Activated T-helper 1 cell treated with Interleukin-2 at 50 U/mL for 16 hours (primary cell): ENCODE data around the gene MADCAM1.

ENCODE experiments used
- DNase-seq: peaks from one replicate; pipeline ENCODE4 v3.0.0-alpha.2; 2020; ENCODE audit warnings: low read depth

The MADCAM1 gene

DNA sequence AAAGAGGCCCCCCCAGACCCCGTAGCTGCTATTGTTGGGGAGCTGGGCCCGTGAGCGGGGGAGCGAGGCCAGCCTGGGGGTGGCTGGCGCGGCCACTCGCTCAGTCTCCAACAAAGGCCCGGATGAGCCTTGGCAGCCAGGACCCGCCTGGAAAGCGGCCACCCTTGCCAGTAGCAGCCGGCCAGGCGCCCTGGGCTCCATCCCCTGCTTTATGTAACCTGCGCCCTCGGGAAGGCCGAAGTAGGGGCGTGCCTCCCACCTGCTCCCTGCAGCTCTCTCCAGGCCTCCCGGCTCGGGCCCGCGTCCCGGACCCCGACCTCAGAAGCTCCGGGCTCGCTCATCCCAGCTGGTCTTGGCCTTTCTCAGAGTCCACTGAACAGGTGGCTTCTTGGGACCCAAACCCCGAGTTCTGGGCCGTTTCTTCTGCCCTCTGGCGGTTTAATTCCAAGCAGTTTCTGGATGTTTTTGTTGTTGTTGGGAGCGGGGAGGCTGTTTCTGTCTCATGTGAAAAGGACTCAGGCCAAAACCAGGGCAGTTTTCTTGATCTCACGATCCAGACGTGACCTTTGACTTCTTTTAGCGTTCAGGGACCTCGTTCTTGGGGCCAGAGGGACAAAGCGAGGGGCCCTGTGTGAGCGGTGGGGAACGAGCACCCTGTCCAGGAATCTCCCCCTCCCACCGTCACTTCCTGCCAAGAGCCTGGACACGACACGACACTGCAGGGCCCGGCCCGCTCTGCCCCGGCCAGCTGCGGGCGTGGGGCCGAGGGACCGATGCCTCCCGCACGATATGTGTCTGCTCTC lies 36.5 kb downstream of the MADCAM1 start:
- no peak for DNase-seq

DNA sequence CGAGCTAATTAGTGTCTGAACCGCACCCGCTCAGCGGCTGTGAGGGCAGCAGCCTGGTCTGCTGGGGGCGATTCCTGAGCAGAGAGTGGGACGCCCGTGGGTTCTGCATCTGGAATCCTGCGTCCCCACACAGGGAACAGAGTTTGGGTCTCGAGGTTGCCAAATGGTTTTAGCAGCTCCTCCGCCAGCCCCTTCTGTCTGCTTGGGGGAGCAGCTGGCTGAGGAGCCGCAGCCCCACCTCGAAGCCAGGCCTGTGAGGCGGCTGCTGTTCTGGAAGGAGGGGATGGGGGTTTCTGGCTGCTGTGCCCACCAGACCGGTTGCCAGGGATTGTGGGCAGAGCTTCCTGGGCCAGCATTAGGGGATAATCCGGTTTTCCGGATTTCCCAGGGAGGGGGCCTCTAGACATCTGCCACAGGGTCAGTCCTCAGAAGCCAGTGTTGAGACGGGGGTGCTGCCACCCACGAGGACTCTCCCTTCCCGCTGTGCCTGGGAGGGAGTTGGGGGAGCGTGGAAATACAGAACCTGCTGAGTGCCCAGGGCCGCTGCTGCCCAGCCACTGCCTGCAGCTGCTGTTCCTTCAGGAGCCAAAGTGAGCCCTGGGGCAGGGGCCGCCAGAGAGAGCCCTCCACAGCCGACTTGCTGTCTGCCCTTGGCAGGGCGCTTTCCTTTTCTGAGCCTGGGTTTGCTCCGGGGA lies 37.2 kb downstream of the MADCAM1 start:
- no peak for DNase-seq

DNA sequence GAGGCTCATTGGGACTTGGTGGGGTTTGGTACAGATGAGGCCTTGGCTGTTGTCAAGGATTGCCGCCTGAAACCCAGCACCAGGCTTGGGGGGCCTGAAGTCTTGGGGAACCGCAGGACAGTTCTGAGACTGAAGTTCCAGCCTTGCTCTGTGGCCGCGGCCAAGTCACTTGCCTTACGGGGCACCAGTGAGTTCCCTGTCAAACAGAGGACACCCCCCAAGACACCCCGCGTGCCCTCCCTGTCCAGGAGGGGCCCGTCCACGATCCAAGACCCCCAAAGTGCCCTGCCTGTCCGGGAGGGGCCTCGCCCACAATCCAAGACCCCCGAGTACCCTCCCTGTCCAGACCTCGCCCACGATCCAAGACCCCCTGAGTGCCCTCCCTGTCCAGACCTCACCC lies 37.8 kb downstream of the MADCAM1 start:
- DNase-seq = no peak

- no peak for DNase-seq
Observed at GRCh38 chr19:535017-535835, 38.9 kb downstream of the MADCAM1 start.

DNA sequence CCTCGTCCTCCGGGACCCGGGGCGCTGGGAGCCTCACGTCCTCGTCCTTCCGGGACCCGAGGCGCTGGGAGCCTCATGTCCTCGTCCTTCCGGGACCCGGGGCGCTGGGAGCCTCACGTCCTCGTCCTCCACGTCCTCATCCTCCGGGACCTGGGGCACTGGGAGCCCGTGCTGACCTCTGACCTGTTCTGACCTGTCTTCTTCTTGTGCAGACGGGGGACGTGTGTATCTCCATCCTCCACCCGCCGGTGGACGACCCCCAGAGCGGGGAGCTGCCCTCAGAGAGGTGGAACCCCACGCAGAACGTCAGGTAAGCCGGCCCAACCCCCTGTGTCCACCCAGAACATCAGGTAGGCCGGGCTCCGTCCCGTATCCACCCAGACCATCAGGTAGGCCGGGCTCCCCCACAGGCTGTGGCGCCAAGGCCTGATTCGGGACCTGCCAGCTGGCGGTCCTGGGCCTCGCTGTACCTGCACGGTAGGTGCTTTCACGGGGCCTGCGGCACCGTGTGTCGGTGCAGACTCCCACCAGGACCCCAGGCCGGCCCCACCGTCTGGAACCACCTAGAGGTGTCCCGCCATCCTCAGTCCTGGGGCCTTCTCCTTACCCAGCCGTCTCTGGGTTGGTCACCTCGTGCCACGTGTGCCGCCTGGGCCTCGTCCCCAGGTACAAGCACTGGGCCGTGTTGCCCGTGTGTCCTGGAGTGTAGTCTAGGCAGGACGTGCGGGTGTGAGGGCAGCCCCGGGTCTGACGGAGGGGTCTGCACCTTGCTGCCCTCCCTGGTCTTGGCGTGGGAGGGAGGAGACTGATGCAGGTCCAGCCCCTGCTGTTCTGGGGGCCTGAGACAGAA lies 40.0 kb downstream of the MADCAM1 start:
- DNase-seq = no peak

DNA sequence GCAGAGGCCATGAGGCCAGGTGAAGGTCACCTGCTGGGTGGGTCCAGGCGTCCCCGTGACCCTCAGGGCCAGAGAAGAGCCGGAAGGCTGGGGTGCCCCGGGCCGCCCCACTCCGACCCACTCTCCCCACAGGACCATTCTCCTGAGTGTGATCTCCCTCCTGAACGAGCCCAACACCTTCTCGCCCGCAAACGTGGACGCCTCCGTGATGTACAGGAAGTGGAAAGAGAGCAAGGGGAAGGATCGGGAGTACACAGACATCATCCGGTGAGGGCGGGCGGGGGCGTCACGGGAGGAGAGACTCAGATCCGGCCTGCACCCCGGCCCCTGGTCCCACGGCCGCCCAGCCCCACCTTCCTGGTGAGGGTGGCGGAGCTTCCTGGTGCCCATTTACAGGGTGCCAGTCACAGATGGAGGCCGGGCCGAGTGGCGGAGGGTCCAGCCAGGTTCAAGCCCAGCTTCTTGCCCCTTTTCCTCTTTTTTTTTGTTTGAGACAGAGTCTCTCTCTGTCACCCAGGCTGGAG lies 40.7 kb downstream of the MADCAM1 start:
- no peak for DNase-seq

GRCh38 chr19:538641-539428 lies 42.5 kb downstream of the MADCAM1 start:
- DNase-seq = no peak

DNA sequence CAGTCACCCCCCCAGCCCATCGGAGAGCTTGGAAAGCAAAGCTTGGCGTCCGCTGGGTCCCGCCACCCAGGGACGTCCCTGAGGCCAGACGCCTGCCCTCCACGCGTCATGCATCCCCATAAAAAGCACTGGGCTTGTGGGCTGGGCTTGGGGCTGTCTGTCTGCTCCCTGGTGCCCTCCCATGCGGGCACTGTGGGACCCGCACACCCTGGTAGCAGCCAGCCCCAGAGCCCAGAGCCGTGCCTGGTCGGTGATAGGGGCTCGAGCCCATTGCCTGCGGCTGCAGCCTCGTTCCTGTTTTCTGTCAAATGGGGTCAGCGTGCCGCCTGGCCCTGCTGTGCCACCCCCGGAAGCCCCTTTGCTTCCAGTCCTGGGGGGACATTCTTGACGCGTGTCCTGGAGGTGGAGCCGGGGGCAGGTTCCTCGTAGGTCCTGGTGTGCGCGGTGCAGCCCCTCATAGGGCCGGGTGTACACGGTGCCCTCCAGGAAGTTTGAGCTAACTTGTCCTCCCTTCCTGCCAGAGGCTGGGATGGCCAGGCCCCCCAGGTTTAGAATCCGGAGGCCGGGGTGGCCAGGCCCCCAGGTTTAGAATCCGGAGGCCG lies 43.2 kb downstream of the MADCAM1 start:
- no peak for DNase-seq

GRCh38 chr19:540867-541637 lies 44.8 kb downstream of the MADCAM1 start:
- no peak for DNase-seq

DNA sequence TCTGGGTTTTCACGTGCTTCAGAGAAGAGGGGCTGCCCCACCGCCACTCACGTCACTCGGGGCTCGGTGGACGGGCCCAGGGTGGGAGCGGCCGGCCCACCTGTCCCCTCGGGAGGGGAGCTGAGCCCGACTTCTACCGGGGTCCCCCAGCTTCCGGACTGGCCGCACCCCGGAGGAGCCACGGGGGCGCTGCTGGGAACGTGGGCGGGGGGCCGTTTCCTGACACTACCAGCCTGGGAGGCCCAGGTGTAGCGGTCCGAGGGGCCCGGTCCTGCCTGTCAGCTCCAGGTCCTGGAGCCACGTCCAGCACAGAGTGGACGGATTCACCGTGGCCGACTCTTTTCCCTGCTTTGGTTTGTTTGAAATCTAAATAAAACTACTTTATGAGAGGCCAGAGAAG lies 45.4 kb downstream of the MADCAM1 start:
- DNase-seq = no peak

GRCh38 chr19:542173-542866 lies 46.0 kb downstream of the MADCAM1 start:
- DNase-seq = no peak

- peak; percentile 70 for DNase-seq
Observed at GRCh38 chr19:543910-544608, 47.8 kb downstream of the MADCAM1 start, which contains the start of gene GZMM. Gene GZMM (plus strand): TSS chr19:544053. CDS start chr19:544072, 19 bp downstream.

DNA sequence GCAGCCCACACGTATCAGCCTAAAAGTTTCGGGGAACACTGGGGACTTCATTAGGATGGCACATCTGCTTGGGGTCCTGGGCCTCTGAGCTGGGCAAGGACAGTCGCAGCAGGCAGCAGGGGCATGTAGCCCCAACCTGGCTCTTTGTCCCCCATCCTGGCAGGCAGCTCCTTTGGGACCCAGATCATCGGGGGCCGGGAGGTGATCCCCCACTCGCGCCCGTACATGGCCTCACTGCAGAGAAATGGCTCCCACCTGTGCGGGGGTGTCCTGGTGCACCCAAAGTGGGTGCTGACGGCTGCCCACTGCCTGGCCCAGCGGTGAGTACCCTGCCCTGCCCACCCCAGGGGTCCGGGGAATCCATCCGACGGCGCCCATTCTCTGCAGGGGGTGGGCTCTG lies 50.8 kb downstream of the MADCAM1 start:
- DNase-seq = no peak

DNA sequence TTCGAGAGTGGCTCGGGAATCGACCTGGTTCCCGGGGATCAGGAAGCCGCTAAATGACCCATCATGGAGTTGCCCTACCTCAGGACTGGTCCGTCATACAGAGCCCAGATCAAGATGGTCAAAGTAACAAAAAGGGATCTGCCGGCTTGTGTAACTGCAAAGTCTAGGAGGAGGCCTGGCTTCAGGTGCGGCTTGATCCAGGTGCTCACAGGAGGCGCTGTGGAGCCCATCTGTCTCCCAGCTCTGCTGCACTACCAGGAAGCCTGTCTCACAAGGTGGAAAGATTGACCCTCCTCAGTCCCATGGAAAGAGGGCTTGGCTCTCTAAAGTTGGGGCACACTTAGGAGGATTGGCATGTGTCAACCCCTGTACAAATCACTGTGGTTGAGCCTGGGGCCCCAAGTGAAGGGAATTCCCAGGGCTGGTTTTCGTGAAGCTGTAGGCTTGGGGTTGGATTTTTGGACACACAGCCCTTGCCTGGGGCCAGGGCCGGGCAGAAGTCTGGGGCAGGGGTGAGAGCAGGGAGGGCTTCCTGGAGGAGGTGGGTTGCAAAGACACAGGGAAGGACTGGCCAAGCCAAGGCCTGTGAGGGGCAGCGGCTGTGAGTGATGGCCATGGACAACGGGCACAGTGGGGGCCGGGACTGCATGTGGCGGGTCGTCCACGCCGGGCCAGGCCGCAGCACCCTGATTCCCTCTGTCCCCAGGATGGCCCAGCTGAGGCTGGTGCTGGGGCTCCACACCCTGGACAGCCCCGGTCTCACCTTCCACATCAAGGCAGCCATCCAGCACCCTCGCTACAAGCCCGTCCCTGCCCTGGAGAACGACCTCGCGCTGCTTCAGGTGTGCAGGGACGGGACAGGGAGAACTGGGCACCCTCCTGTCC lies 51.8 kb downstream of the MADCAM1 start:
- DNase-seq = no peak

DNA sequence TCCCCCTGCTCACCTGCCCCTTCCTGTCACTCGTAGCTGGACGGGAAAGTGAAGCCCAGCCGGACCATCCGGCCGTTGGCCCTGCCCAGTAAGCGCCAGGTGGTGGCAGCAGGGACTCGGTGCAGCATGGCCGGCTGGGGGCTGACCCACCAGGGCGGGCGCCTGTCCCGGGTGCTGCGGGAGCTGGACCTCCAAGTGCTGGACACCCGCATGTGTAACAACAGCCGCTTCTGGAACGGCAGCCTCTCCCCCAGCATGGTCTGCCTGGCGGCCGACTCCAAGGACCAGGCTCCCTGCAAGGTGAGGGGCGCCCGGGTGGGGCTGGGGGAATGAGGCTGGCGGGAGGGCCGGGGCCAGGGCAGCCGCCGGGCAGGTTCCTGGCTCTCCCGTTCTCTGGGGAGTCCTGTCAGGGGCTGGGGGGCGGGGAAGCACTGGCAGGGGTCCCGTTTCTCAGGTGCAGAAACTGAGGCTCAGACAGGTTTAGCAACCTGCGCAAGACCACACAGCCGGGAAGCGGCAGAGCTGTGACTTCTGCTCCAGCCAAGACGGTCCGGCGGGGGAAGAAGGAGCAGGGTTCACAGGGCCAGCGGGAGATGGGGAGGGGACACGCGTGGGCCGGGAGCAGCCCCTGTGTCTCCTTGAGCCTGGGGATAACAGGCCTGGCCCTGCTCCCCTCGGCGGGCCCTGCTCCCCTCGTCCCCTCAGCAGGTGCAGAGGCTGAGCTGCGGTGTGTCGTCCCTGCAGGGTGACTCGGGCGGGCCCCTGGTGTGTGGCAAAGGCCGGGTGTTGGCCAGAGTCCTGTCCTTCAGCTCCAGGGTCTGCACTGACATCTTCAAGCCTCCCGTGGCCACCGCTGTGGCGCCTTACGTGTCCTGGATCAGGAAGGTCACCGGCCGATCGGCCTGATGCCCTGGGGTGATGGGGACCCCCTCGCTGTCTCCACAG lies 52.9 kb downstream of the MADCAM1 start:
- no peak for DNase-seq

DNA sequence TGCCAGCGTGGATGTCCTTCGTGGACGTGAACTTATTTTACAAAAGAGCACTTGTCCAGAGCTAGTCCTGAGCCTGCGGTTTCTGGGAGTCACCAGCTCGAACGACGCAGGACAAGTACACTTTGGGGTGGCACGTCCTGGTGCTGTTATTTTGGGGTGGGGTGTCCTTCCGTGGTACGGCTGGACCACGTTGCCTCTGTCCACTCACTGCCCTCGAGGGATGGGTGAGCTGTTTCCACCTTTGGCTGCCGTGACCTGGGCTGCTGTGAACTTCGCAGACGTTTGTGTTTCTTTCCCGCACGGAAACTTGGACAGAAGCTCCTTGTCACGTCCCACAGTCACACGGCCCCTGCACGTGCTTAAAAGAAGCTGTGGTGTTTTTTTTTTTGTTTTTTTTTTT lies 58.5 kb downstream of the MADCAM1 start:
- no peak for DNase-seq
